Measurements from ENCODE around the gene BRD9. TPM values are rescaled to one million over a fixed set of nuclear protein-coding genes. Genes with fewer than 3 reads are reported as not detected.

The BRD9 gene
- total RNA-seq, 2 donors from 2014 or later, result 17.9 to 46.2 TPM

DNA sequence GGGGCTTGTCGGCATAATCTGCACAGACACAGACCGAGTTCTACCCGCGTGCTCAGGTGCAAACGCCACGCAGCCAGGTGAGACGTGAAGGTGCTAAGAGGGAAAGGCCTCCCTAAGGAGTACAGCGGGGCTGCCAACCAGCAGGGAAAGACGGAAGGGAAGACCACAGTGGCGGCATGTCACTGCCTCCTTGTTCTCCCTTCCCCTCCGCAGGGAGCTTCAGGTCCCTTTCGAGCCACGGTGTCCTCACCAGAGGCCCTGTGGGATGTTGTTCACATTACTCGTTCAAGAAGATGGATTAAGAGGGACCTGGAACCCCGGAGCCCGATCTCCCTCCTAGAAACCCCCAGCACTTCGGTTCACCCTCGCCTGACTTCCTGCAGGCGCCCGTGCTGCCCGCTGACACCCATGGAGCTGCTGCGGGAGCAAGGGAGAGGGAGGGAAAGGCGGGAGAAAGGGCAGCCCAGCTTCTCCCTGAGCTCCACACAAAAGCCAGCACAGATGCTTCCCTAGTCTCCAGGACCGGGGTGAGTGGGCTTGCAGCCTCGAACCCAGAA lies 686 bp downstream of the BRD9 start:
- DNase-seq (ENCODE audit: low spot score), result no peak
- intact Hi-C loops (cut with DNase I), result loop anchor here (10.0 kb wide), 2 partner anchors 117 to 417 kb away; no protein-coding TSS in a partner anchor

DNA sequence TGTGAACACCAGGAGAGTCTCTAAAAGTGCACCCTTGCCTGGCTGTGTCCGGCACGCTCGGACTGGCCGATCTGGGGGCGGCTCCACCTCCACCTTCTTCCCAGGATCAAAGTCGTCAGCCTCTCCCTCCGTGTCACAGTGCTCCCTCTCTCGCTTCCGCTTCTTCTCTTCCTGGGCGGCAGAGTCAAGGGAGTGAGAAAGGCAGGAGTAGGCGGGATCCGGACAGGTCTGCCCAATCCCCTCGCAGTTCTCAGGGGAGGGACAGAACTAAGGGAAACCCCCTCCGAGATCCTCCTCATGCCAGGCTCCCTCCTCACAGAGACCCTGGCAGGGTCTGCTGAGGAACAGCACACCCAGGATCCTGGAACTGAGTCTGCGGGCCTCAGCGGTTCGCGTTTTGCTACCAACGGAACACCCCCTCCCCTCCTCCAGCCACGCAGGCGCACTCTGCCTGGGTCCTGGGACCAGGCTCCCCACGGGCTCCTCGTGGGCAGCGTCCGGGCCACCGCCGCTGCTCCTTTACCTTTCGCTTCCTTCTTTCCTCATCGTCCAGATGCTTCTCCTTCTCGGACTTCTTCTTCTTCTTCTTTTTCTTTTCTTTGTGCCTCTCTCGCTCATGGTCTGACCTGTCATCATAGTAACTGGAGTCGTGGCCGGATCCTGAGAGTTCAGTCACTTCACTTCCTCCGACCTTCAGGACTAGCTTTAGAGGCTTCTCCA lies 1.3 kb downstream of the BRD9 start:
- 74% methylated on average over 34 of the region's 34 CpGs for WGBS
- H3K4me1 ChIP-seq (replicated peaks), result peaks cover 7% of the 10 kb centered on the region
- no peaks in the 10 kb centered on the region for H3K9me3 ChIP-seq
- H3K4me3 ChIP-seq, result peak overlapping the region; percentile 78 to 95
- no peak for DNase-seq (ENCODE audit: low spot score)
- intact Hi-C loops (cut with DNase I), result loop anchor here (10.0 kb wide), 2 partner anchors 116 to 416 kb away; no protein-coding TSS in a partner anchor
- TF ChIP-seq POLR2AphosphoS5 (IDR thresholded peaks at IDR 0.05) (no peak), POLR2A (IDR thresholded peaks at IDR 0.05) (no peak), CTCF (IDR thresholded peaks at IDR 0.05) (no peak)
- peaks cover 11 to 12% of the 10 kb centered on the region in 2 donors for H3K36me3 ChIP-seq
- no peaks in the 10 kb centered on the region for H3K27me3 ChIP-seq (replicated peaks; ENCODE audit: insufficient read depth)
- H3K27ac ChIP-seq, result no peak overlapping the region

More for the DNA sequence above, 686 bp downstream of the BRD9 start:
- Histone ChIP-seq H3K9me3 (no peaks in the 10 kb centered on the region), H3K4me1 (replicated peaks) (peaks cover 7% of the 10 kb centered on the region), H3K27me3 (replicated peaks; ENCODE audit: insufficient read depth) (no peaks in the 10 kb centered on the region), H3K27ac (peak overlapping the region; percentile 78 to 85), H3K36me3 (peaks cover 5 to 8% of the 10 kb centered on the region in 2 donors), H3K4me3 (peak overlapping the region; percentile 78 to 95)
- TF ChIP-seq POLR2A (IDR thresholded peaks at IDR 0.05) (no peak), CTCF (IDR thresholded peaks at IDR 0.05) (no peak), POLR2AphosphoS5 (IDR thresholded peaks at IDR 0.05) (no peak)
- WGBS, result 12% methylated on average over 25 of the region's 25 CpGs

DNA sequence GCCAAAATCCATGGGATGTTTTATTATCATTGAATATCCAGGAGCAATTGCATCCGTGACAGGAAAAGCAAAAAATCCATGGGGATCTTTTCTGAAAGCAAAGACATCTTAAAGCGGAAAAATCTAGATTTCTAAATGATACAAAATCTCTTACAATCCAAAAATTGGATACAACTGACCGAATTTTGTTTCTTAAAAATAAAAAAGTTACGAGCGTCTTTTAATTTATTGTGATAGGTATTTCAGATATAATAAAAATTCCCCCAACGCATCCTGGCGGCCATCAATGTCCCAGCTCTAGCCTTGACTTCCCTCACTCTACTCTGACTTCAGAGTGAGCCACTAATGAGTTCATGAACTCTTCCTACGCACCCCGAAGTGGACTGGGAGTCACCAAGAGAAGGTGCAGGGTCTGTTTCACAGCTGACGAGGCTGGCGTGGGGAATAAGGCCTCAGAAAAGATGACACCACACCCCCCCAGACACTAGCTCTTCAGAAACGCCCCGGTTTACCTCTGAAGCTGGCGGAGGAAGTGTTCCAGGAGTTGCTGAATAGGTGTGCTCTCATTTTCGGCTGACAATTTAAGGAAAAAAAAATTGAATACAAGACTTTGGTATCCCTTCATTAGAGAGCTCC lies 3.4 kb downstream of the BRD9 start:
- 93% methylated on average over 15 of the region's 15 CpGs for WGBS
- H3K27me3 ChIP-seq (replicated peaks; ENCODE audit: insufficient read depth), result no peaks in the 10 kb centered on the region
- H3K27ac ChIP-seq, result no peak overlapping the region
- intact Hi-C loops (cut with DNase I), result no loop called here
- no peak for DNase-seq (ENCODE audit: low spot score)
- peaks cover 24 to 27% of the 10 kb centered on the region in 2 donors for H3K36me3 ChIP-seq
- H3K4me1 ChIP-seq (replicated peaks), result peaks cover 7% of the 10 kb centered on the region
- no peak overlapping the region for H3K4me3 ChIP-seq
- TF ChIP-seq CTCF (IDR thresholded peaks at IDR 0.05) (no peak), POLR2AphosphoS5 (IDR thresholded peaks at IDR 0.05) (no peak), POLR2A (IDR thresholded peaks at IDR 0.05) (no peak)
- no peaks in the 10 kb centered on the region for H3K9me3 ChIP-seq

- intact Hi-C loops (cut with DNase I), result no loop called here
- no peak for DNase-seq (ENCODE audit: low spot score)
- peaks cover 24 to 27% of the 10 kb centered on the region in 2 donors for H3K36me3 ChIP-seq
- no peak for TF ChIP-seq CTCF (IDR thresholded peaks at IDR 0.05)
- no peak for TF ChIP-seq POLR2AphosphoS5 (IDR thresholded peaks at IDR 0.05)
- TF ChIP-seq POLR2A (IDR thresholded peaks at IDR 0.05), result no peak
- no peak overlapping the region for H3K4me3 ChIP-seq
- no peak overlapping the region for H3K27ac ChIP-seq
- H3K27me3 ChIP-seq (replicated peaks; ENCODE audit: insufficient read depth), result no peaks in the 10 kb centered on the region
- 94% methylated on average over 11 of the region's 11 CpGs for WGBS
- H3K9me3 ChIP-seq, result no peaks in the 10 kb centered on the region
- peaks cover 7% of the 10 kb centered on the region for H3K4me1 ChIP-seq (replicated peaks)
These were observed 4.0 kb downstream of the BRD9 start for GRCh38 chr5:888638-889035.

Measured in prostate gland (tissue), 2 donors.